ENCODE results near the gene RNF167.

The RNF167 gene

GRCh38 chr17:4967539-4968485, 27.7 kb downstream of the RNF167 start, which contains the start of gene SPAG7 (continued):
- TF ChIP-seq BCL11B (tag by site-specific recombination; IDR thresholded peaks at IDR 0.05; ENCODE audit: low read depth) (no peak), ZNF354C (tag by site-specific recombination; IDR thresholded peaks at IDR 0.05; ENCODE audit: borderline replicate concordance, low read depth) (no peak)

DNA sequence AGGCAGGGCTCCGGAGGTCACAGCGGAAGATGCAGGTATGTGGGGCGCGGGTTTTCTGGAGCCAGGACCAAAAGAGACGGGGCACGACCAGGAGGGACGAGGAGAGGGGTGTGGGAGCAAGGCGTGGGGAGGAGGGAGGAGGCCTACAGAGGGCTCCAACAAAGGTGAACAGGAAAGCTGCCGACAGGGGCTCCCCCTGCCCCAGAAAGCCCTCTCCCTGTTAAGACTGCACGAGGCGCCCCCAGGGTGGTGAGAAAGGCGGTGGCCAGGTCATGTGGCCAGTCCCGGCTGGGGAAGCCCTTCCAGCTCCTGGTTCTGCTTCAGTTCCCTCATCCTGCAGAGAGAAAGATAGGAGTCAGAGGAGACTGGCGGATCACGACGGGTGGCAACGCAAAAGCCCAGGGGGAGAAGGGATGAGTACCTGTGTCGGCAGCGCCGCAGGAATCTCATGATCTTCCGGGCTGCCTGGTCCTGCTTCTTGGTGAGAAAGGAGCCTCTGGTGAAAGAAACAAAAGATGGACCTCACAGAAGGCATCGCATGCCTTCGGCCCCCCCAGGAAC, 28.5 kb downstream of the RNF167 start:
- POLR2A ChIA-PET: interaction anchor here (1.6 to 11.3 kb wide), 6 partner anchors 10 to 264 kb away, joined by 5 to 358 read pairs (median 34); partner anchors contain the start of genes CAMTA2, ENO3, PELP1 and PFN1
- CTCF ChIA-PET: interaction anchor here (0.6 to 4.0 kb wide), 4 partner anchors 16 to 59 kb away, joined by 3 to 22 read pairs (median 12); partner anchors contain the start of gene CAMTA2
- Histone ChIP-seq H3K27ac (ENCODE audit: extremely low read depth, low read depth, low read length) (peak overlapping the region; percentile 89), H3K9me3 (ENCODE audit: control insufficient read depth, insufficient read depth, low read depth, low read length) (peaks cover 3% of the 10 kb centered on the region; the same call in 1 of the 2 replicates), H3K4me3 (ENCODE audit: low read depth, low read length) (peak overlapping the region; percentile 70), H3K36me3 (ENCODE audit: control insufficient read depth in 2 of 2, insufficient read depth in 1 of 2, low read length in 2 of 2) (peaks cover 30 to 48% of the 10 kb centered on the region in 2 experiments), H3K4me1 (ENCODE audit: control insufficient read depth, insufficient read depth, low read length) (peaks cover 15% of the 10 kb centered on the region)
- TF ChIP-seq OVOL3 (tag by site-specific recombination; IDR thresholded peaks at IDR 0.05): no peak
- TF ChIP-seq ZIC2 (tag by site-specific recombination; IDR thresholded peaks at IDR 0.05): peak; percentile 68
- TF ChIP-seq ZNF341 (tag by site-specific recombination; IDR thresholded peaks at IDR 0.05; ENCODE audit: low read depth): peak; percentile 30; the same call in 1 of the 2 replicates

GRCh38 chr17:4969047-4969550, 29.0 kb downstream of the RNF167 start:
- ChIA-PET POLR2A (interaction anchor here (3.6 to 11.3 kb wide), 3 partner anchors 18 to 29 kb away, joined by 40 to 358 read pairs (median 106); partner anchors contain the start of genes CAMTA2, ENO3, PFN1 and RNF167), CTCF (interaction anchor here (0.5 to 3.1 kb wide), 6 partner anchors 11 to 60 kb away, joined by 3 to 19 read pairs (median 4); partner anchors contain the start of genes CAMTA2 and SLC25A11)
- H3K36me3 ChIP-seq (ENCODE audit: control insufficient read depth in 2 of 2, insufficient read depth in 1 of 2, low read length in 2 of 2): peaks cover 33 to 54% of the 10 kb centered on the region in 2 experiments
- H3K4me1 ChIP-seq (ENCODE audit: control insufficient read depth, insufficient read depth, low read length): peaks cover 15% of the 10 kb centered on the region
- peaks cover 3% of the 10 kb centered on the region; the same call in 1 of the 2 replicates for H3K9me3 ChIP-seq (ENCODE audit: control insufficient read depth, insufficient read depth, low read depth, low read length)
- no peak overlapping the region for H3K4me3 ChIP-seq (ENCODE audit: low read depth, low read length)
- peak overlapping the region; percentile 89 for H3K27ac ChIP-seq (ENCODE audit: extremely low read depth, low read depth, low read length)
- no peak for TF ChIP-seq REPIN1 (tag by site-specific recombination; IDR thresholded peaks at IDR 0.05; ENCODE audit: low read depth)
- TF ChIP-seq ZNF747 (tag by site-specific recombination; IDR thresholded peaks at IDR 0.05): no peak
- TF ChIP-seq, protein P1, sequence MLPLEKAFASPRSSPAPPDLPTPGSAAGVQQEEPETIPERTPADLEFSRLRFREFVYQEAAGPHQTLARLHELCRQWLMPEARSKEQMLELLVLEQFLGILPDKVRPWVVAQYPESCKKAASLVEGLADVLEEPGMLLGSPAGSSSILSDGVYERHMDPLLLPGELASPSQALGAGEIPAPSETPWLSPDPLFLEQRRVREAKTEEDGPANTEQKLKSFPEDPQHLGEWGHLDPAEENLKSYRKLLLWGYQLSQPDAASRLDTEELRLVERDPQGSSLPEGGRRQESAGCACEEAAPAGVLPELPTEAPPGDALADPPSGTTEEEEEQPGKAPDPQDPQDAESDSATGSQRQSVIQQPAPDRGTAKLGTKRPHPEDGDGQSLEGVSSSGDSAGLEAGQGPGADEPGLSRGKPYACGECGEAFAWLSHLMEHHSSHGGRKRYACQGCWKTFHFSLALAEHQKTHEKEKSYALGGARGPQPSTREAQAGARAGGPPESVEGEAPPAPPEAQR (tag by site-specific recombination; IDR thresholded peaks at IDR 0.05): no peak
- TF ChIP-seq, protein P2, sequence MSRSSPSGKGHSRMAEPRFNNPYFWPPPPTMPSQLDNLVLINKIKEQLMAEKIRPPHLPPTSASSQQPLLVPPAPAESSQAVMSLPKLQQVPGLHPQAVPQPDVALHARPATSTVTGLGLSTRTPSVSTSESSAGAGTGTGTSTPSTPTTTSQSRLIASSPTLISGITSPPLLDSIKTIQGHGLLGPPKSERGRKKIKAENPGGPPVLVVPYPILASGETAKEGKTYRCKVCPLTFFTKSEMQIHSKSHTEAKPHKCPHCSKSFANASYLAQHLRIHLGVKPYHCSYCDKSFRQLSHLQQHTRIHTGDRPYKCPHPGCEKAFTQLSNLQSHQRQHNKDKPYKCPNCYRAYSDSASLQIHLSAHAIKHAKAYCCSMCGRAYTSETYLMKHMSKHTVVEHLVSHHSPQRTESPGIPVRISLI (tag by site-specific recombination; IDR thresholded peaks at IDR 0.05): no peak
- TF ChIP-seq BCL11A (tag by site-specific recombination; IDR thresholded peaks at IDR 0.05; ENCODE audit: low read depth): no peak
- no peak for TF ChIP-seq ZNF501 (tag by site-specific recombination; IDR thresholded peaks at IDR 0.05)
- TF ChIP-seq ZNF202 (tag by site-specific recombination; IDR thresholded peaks at IDR 0.05; ENCODE audit: borderline replicate concordance): no peak
- TF ChIP-seq ZNF48 (tag by site-specific recombination; IDR thresholded peaks at IDR 0.05): no peak
- no peak for TF ChIP-seq ZNF701 (tag by site-specific recombination; IDR thresholded peaks at IDR 0.05)
- TF ChIP-seq ZNF560 (tag by site-specific recombination; IDR thresholded peaks at IDR 0.05; ENCODE audit: borderline replicate concordance): no peak
- no peak for TF ChIP-seq HOXA7 (CRISPR knock-in tag; IDR thresholded peaks at IDR 0.05; ENCODE audit: borderline replicate concordance)
- TF ChIP-seq ZNF785 (tag by site-specific recombination; IDR thresholded peaks at IDR 0.05): no peak
- peak; percentile 25; the same call in 1 of the 2 replicates for TF ChIP-seq ZNF398 (tag by site-specific recombination; IDR thresholded peaks at IDR 0.05)
- TF ChIP-seq HOXD13 (CRISPR knock-in tag; IDR thresholded peaks at IDR 0.05; ENCODE audit: borderline replicate concordance): no peak
- TF ChIP-seq ZNF302 (tag by site-specific recombination; IDR thresholded peaks at IDR 0.05; ENCODE audit: low read depth): no peak
- TF ChIP-seq ZNF660 (tag by site-specific recombination; IDR thresholded peaks at IDR 0.05): peak; percentile 33; the same call in 1 of the 2 replicates
- TF ChIP-seq SCRT2 (tag by site-specific recombination; IDR thresholded peaks at IDR 0.05): peak; percentile 65
- no peak for TF ChIP-seq ZNF174 (tag by site-specific recombination; IDR thresholded peaks at IDR 0.05)
- TF ChIP-seq, protein P3, sequence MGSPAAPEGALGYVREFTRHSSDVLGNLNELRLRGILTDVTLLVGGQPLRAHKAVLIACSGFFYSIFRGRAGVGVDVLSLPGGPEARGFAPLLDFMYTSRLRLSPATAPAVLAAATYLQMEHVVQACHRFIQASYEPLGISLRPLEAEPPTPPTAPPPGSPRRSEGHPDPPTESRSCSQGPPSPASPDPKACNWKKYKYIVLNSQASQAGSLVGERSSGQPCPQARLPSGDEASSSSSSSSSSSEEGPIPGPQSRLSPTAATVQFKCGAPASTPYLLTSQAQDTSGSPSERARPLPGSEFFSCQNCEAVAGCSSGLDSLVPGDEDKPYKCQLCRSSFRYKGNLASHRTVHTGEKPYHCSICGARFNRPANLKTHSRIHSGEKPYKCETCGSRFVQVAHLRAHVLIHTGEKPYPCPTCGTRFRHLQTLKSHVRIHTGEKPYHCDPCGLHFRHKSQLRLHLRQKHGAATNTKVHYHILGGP (tag by site-specific recombination; IDR thresholded peaks at IDR 0.05): no peak
- no peak for TF ChIP-seq ZBTB48 (tag by site-specific recombination; IDR thresholded peaks at IDR 0.05)

All from HEK293 (cell line).